Astrocyte (in vitro differentiated cells and primary cell): ENCODE measurements around the gene DDX1. TPM values are rescaled to one million over a fixed set of nuclear protein-coding genes. Genes with fewer than 3 reads are reported as not detected.

ENCODE experiments used
- DNase-seq: peaks from one replicate; pipeline ENCODE4 v3.0.0-alpha.2; 2010; ENCODE audit warnings: low read depth
- FAIRE-seq: peaks from 2 replicates; lab custom pipeline; 2011; peaks lifted over from hg19 to GRCh38; lab: Jason Lieb, UNC
- H2AFZ ChIP-seq: 2 replicates; pipeline ENCODE4 v1.6.0; 2012; ENCODE audit warnings: low read depth, low read length, inconsistent platforms
- H3K27ac ChIP-seq: 2 replicates; pipeline ENCODE4 v1.5.1; 2011; ENCODE audit warnings: low read depth, low read length, inconsistent platforms
- H3K27me3 ChIP-seq: 2 replicates; pipeline ENCODE4 v1.6.0; 2011; ENCODE audit warnings: low read length, inconsistent platforms; ENCODE audit not compliant: insufficient read depth
- H3K36me3 ChIP-seq: 2 replicates; pipeline ENCODE4 v1.5.1; 2011; ENCODE audit warnings: low read length, inconsistent platforms; ENCODE audit not compliant: insufficient read depth
- H3K4me1 ChIP-seq: 2 replicates; pipeline ENCODE4 v1.5.1; 2011; ENCODE audit warnings: low read length, inconsistent platforms; ENCODE audit not compliant: insufficient read depth
- H3K4me2 ChIP-seq: 2 replicates; pipeline ENCODE4 v1.6.0; 2012; ENCODE audit warnings: low read length, inconsistent platforms
- H3K4me3 ChIP-seq: 2 replicates; pipeline ENCODE4 v1.5.1; 2011; ENCODE audit warnings: low read depth, mild to moderate bottlenecking, low read length, inconsistent platforms; ENCODE audit not compliant: insufficient read depth
- H3K79me2 ChIP-seq: 2 replicates; pipeline ENCODE4 v1.6.0; 2012; ENCODE audit warnings: mild to moderate bottlenecking, low read length, inconsistent platforms; ENCODE audit not compliant: insufficient read depth
- H3K9ac ChIP-seq: 2 replicates; pipeline ENCODE4 v1.6.0; 2012; ENCODE audit warnings: mild to moderate bottlenecking, low read length, inconsistent platforms
- H3K9me3 ChIP-seq: 2 replicates; pipeline ENCODE4 v1.5.1; 2012; ENCODE audit warnings: low read depth, mild to moderate bottlenecking, low read length, inconsistent platforms; ENCODE audit not compliant: insufficient read depth
- H4K20me1 ChIP-seq: 2 replicates; pipeline ENCODE4 v1.6.0; 2012; ENCODE audit warnings: low read length, inconsistent platforms; ENCODE audit not compliant: insufficient read depth
- H3K27ac Mint-ChIP-seq: one replicate; pipeline ENCODE4 v1.8.0; 2021; ENCODE audit warnings: mild to moderate bottlenecking, mixed read lengths; ENCODE audit not compliant: unreplicated experiment
- H3K27me3 Mint-ChIP-seq: one replicate; pipeline ENCODE4 v1.8.0; 2021; ENCODE audit warnings: low read depth, mixed read lengths; ENCODE audit not compliant: unreplicated experiment
- H3K36me3 Mint-ChIP-seq: one replicate; pipeline ENCODE4 v1.8.0; 2021; ENCODE audit warnings: low read depth, mixed read lengths; ENCODE audit not compliant: unreplicated experiment
- H3K4me1 Mint-ChIP-seq: one replicate; pipeline ENCODE4 v1.8.0; 2021; ENCODE audit warnings: low read depth, mixed read lengths; ENCODE audit not compliant: unreplicated experiment
- H3K4me3 Mint-ChIP-seq: one replicate; pipeline ENCODE4 v1.8.0; 2021; ENCODE audit warnings: mild to moderate bottlenecking, moderate library complexity, mixed read lengths; ENCODE audit not compliant: unreplicated experiment
- H3K9me3 Mint-ChIP-seq: one replicate; pipeline ENCODE4 v1.8.0; 2021; ENCODE audit warnings: mild to moderate bottlenecking, mixed read lengths; ENCODE audit not compliant: unreplicated experiment
- EZH2 ChIP-seq: IDR thresholded peaks from 2 replicates; pipeline ENCODE4 v1.6.1; 2012; ENCODE audit warnings: mild to moderate bottlenecking, low read length, inconsistent platforms; ENCODE audit not compliant: insufficient read depth
- total RNA-seq: library from RNA; stranded (reverse); gene quantifications from 2 replicates; pipeline ENCODE4 v1.2.1, GENCODE V29; 2021
- TF ChIP-seq, protein P1 (sequence below): IDR thresholded peaks from 2 replicates; pipeline ENCODE4 v1.5.1; 2011; ENCODE audit warnings: low read depth, mild to moderate bottlenecking, inconsistent platforms, low read length, moderate library complexity; ENCODE audit not compliant: insufficient read depth

Gene DDX1
- total RNA-seq, 1 donor from 2014 or later: 146 TPM

- TF ChIP-seq, protein P1, sequence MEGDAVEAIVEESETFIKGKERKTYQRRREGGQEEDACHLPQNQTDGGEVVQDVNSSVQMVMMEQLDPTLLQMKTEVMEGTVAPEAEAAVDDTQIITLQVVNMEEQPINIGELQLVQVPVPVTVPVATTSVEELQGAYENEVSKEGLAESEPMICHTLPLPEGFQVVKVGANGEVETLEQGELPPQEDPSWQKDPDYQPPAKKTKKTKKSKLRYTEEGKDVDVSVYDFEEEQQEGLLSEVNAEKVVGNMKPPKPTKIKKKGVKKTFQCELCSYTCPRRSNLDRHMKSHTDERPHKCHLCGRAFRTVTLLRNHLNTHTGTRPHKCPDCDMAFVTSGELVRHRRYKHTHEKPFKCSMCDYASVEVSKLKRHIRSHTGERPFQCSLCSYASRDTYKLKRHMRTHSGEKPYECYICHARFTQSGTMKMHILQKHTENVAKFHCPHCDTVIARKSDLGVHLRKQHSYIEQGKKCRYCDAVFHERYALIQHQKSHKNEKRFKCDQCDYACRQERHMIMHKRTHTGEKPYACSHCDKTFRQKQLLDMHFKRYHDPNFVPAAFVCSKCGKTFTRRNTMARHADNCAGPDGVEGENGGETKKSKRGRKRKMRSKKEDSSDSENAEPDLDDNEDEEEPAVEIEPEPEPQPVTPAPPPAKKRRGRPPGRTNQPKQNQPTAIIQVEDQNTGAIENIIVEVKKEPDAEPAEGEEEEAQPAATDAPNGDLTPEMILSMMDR: no peak
- no peak for TF ChIP-seq EZH2
Measured at GRCh38 chr2:15560988-15561573, 30.6 kb upstream of the DDX1 start, which contains the start of gene NBAS. TSS of gene NBAS (minus strand) at chr2:15561334. CDS start at chr2:15561304, 30 bp downstream.

DNA sequence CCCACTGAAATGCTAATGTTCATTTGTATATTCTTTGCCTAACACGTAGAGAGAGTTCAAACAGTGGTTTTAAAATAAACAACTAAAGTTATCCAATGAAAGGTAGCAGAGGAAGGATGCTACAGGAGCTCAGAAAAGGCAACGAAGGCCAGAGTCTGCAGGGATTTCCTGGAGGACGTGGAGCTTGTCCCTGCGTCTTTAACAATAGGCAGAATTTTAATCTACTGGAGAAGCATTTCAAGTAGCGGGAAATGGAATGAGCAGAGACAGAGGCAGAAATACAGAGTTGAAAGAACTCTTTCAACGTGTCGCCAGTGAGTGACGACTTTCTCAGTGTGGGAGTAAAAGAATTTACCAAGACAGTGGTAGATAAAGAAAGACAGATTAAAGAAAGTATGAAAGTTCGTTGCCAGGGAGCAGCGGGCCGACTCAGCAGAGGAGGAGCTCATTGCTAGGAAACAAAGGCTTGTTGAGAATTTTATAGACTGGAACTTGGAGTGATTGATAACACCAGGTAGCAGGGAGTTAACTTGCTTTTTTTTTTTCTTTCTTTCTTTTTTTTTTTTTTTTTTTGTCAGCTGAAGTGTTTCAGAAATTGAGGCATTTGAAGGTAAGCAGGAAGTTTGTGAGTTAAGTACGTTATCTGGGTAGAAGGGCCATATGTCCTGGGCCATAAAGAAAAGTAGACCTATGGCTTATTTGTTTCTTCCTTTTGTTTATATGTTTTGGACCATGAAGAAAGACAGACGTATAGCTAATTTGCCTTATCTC is 29.9 kb upstream of the DDX1 start:
- Mint-ChIP-seq H3K4me3 (peak overlapping the region; percentile 99), H3K36me3 (peaks cover 2% of the 10 kb centered on the region), H3K27me3 (no peaks in the 10 kb centered on the region), H3K9me3 (no peaks in the 10 kb centered on the region), H3K27ac (peak overlapping the region; percentile 100), H3K4me1 (peaks cover 20% of the 10 kb centered on the region)
- H3K9ac ChIP-seq: peak overlapping the region; percentile 94
- DNase-seq: peak; percentile 80
- H2AFZ ChIP-seq: peak overlapping the region; percentile 93
- H4K20me1 ChIP-seq: peaks cover 15% of the 10 kb centered on the region
- H3K4me2 ChIP-seq: peak overlapping the region; percentile 93
- peak overlapping the region; percentile 94 for H3K27ac ChIP-seq
- peaks cover 44% of the 10 kb centered on the region for H3K79me2 ChIP-seq
- no peaks in the 10 kb centered on the region for H3K9me3 ChIP-seq
- no peaks in the 10 kb centered on the region for H3K27me3 ChIP-seq
- FAIRE-seq: no peak
- H3K4me3 ChIP-seq: peak overlapping the region; percentile 96
- no peaks in the 10 kb centered on the region for H3K36me3 ChIP-seq
- H3K4me1 ChIP-seq: peaks cover 5% of the 10 kb centered on the region
- TF ChIP-seq, protein P1: no peak
- no peak for TF ChIP-seq EZH2

More at GRCh38 chr2:15560988-15561573, 30.6 kb upstream of the DDX1 start, which contains the start of gene NBAS:
- Mint-ChIP-seq H3K9me3 (no peaks in the 10 kb centered on the region), H3K4me3 (peak within 1 kb of the TSS; percentile 99), H3K36me3 (peaks cover 2% of the 10 kb centered on the region), H3K27ac (peak within 1 kb of the TSS; percentile 100), H3K4me1 (peaks cover 23% of the 10 kb centered on the region), H3K27me3 (no peaks in the 10 kb centered on the region)
- Histone ChIP-seq H3K79me2 (peaks cover 49% of the 10 kb centered on the region), H3K9ac (peak within 1 kb of the TSS; percentile 94), H2AFZ (peak within 1 kb of the TSS; percentile 93), H4K20me1 (peaks cover 15% of the 10 kb centered on the region), H3K36me3 (no peaks in the 10 kb centered on the region), H3K4me1 (peaks cover 5% of the 10 kb centered on the region), H3K27me3 (no peaks in the 10 kb centered on the region), H3K27ac (peak within 1 kb of the TSS; percentile 94), H3K9me3 (no peaks in the 10 kb centered on the region), H3K4me3 (peak within 1 kb of the TSS; percentile 96), H3K4me2 (peak within 1 kb of the TSS; percentile 93)
- FAIRE-seq: no peak
- peak; percentile 81 for DNase-seq
